ENCODE measurements around the gene AQP5.
A peak's percentile ranks its signal among the peaks of the same experiment; 100 is the strongest.
"Not testable (repeated sequence)": the region's sequence is repeated elsewhere in the genome, so short reads cannot be mapped to it uniquely, and the experiment has no call there.

AQP5 gene

DNA sequence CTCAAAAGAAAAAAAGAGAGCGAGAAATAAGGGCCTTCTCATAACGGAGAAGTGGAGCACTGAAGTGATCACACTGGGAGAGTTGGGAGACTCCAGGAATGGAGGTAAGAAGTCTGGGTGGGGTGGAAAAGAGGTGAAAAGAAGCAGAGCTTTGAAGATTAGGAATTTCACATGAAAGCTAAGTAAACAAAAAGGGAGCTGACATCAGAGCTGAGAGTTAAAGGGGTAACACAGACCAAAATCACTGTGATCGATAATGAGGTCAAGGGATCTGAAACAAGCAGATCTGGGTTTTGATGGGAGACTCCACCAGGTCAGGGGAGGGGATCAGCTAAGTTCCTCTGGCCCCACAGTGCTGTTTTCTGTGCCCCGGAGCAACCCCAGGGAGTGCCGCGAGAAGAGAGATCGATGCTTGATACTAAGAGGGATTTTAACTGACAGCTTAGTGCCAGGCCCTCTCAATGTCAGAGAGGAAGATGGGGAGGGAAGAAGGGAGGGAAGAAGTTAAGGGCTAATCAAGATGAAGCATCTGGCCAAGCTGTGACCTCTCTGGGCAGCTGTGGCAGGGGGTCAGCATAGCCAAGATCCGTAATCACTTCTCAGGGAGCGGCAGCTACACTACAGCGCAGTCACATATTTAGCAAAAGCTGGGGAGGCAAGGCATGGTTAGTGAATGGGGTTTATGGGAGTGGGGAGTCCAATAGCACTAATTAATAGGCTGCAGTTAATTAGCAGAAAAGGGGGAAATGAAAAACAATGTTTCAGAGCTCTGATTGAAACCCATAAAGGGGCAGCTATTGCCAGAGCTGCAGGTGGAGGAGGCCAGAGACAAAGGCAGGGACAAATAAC, 19.1 kb downstream of the AQP5 start:
- DNase-seq, result no peak

DNA sequence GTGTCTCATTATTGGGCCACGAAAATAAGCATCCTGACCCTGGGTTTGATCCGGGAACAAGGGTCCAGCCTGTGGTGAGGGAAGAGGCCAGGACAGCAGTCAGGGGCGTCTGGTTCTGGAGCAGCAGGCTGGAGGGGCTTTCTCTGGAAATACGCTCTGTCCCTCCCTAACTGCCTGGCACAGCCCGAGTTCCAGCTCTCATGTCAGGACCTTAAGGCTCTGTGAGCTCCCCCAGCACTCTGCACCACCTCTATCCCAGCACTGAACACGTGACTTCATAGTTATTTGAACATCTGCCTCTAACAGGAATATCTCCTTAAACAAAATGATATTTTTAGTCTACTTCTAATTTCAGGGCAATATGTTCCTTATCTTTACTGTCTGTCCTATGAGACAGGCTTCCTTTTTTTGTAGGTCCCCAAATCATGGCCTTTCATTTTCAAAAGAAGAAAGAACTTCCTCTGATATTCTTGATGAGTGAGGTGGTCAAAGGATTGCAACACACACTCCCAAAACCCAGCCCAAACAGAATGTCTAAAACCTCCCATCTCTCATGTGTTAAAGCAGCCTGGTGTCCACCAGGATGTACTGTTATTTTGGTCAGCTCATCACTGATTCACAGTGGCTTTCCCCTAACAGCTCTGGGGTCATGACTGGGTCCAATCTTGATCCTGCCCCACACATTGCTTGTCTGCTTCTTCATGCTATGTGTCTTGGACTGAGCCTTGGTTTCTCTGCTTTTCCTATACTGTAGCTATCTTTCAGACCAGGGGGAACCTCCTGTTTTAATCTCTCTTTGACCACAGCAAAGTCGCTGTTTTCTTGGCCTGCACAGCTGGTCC, 20.8 kb downstream of the AQP5 start:
- no peak for DNase-seq

DNA sequence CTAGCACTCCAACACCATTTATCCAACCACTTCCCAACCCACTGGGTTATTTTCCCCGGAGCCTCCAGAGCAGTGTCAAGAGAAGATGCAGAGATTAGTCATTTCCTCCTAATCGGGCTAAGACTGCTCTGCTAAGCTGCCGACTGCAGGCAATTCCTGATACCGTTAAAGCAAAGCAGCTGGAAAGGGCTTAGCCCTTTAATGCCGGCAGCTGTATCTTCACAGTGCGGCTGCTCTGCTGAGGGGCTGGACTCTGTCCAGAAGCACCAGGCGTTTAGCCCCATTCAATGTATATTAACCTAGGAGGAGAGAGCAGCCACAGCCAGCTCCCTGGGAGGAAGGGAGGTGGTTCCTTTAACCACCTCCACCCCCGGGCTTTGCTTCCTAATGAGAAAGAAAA, 22.2 kb downstream of the AQP5 start:
- DNase-seq, result no peak

DNA sequence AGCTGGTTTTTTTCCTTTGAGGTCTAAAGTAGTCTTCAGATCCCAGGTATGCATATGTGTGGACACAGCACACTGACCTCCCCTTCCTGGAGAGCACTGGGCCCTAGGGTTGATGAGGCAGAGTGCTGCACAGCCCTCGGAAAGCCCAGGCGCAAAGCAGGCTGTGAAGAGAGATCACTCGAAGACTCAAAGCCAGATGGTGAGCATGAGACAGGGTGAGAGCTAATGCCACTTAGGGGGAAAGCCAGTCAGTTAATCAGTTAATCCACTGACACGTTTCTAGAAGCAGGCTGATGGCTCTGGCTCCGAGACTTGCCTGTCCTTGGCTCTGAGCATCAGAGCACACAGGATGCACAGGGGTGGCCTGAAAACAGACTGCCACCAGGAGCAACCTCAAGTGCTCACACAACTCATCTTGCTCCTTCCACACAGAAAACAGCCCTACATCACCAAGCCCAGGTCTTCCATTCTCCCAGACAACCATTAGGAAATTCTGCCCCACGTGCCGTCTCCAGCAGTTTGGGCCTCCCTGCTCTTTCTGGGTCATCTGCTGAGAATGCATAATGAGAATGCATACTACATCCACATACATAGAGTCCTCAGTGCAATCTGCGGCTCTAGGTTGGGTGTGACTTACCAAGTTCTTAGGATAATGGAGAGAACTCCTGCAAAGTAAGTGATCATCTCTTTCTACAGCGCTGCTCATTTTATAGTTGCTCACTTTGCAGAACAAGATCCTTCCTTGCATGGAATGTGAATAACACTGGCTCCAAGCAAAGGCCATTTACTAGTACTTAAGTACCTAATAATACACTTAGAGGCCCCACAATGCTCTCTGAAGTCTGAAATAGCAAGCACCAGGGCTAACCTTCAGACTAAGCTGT, 23.0 kb downstream of the AQP5 start:
- DNase-seq, result no peak

DNA sequence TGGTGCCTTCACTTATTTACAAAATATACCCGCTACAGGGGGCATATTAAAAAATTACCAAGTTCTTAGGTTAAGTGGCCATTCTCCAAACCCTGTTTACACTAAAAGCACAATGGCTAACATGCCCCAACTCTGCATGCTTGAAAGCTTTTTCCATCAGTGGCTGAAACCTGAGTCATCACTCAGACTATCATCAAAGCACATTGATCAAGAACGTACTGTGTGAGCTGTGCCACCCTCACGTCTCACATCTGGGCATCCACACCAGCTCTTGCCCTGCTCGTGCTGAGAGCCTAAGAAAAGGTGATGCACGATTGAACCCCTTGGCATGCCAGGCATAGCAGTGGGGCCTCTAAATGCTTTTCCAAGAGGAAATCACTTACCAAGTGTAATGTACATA, 24.3 kb downstream of the AQP5 start:
- DNase-seq, result no peak

DNA sequence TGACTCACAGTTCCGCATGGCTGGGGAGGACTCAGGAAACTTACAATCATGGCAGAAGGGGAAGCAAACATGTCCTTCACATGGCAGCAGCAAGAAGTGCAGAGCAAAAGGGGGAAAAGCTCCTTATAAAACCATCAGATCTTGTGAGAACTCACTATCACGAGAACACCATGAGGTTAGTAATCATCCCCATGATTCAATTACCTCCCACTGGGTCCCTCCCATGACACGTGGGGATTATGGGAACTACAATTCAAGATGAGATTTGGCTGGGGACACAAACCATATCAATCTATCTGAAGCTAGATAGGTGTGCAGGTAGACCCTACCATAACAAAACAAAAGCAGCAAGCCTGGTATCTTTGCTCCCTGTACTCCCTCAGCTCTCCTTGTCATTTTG, 24.8 kb downstream of the AQP5 start:
- not testable (repeated sequence) for DNase-seq

DNA sequence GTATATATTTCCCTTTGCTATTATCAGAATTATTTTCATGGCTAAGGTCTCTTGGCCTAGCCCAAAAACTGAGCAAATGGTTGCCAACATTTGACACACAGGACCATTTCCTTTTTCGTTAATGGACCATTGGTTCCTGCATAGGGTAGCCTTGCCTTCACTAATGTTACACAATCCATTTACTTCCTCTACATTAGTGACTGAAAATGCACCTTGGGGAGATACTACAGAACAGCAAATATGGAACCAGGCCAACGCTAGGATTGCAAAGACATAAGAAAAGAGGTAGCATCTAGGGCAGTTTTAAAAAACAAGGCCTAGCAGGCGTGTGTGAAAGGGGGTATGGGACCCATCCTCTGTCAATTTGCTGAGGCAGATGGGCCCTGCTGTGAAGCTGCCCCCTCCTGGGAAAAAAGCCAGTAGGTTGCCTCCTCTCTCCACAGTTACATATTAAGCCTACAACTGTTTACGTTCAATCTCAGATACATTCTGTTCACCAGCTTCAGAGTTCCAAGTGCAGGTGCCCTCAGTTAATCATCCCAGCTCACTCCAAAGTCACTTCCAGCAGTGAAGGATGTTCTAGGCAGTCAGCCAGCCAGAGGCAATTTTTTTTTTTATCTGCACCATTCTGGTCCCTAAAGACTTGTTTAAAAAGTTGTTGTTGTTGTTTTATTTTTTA, 26.1 kb downstream of the AQP5 start:
- DNase-seq, result no peak

DNA sequence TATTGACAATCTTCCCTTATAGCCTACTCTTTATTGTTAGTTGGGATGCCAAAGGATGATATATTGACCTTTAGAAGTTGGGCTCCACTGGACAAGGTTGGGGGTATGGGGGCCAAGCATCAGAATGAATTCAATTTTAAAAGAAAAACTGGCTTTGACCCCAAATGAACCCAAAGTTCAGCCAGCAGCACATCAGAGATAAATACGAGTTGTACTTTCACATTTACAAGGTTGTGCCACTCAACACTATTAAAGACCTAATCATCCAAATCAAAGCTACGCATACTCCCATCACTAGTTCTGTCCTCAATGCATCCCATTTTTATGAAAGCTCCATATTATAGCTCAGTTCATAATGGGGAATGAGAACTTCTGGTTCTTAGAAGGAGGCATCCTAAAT, 27.7 kb downstream of the AQP5 start:
- not testable (repeated sequence) for DNase-seq

DNA sequence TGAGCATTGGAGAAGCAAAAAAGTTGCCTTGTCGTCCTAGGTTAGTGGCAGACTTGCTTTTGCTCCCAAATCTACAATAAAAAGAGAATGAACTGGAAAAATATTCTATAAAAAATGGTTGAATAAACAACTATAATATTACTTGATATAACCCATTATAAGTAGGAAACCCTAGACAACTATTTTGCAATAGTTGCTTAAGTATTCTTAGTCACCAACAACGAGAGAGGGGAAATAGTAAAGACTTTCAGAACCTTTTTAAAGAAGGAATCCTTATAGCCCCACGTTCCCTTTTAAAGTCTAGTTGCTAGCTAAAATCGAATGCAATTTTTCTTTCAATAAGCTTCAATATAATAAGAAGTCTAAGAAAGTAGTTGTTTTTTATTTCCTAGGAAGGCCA, 28.6 kb downstream of the AQP5 start:
- DNase-seq, result no peak

DNA sequence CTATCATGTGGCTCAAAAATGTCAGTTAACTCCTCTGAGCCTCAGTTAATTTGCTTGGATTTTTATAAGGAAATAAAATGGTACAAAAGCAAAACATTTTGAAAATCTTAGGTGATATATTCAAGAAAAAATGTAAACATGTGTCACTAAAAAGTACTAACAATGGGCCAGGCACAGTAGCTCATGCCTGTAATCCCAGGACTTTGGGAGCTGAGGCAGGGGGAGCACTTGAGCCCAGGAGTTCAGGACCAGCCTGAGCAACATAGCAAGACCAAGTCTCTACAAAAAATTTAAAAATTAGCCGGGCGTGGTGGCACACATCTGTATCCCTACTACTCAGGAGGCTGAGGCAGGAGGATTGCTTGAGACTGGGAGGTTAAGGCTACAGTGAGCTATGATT, 36.8 kb downstream of the AQP5 start:
- no peak for DNase-seq

DNA sequence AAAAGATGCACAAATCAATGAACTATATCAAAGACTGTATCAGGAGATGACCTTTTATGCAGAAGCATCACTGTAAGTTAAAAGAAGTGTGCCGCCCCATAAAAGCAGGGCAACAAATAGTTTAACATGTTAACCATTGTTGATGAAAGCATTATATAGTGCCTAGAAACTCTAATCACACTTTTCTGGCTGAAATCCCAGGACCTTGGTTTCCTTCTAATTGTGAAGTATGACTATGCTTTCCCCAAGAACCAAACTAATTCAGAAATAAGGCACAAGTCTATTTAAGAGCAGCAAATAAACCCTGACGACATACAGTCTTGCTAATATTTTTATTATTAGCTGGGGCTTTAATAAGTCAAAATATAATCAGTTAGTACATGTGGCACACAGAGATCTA, 41.9 kb downstream of the AQP5 start:
- no peak for DNase-seq

DNA sequence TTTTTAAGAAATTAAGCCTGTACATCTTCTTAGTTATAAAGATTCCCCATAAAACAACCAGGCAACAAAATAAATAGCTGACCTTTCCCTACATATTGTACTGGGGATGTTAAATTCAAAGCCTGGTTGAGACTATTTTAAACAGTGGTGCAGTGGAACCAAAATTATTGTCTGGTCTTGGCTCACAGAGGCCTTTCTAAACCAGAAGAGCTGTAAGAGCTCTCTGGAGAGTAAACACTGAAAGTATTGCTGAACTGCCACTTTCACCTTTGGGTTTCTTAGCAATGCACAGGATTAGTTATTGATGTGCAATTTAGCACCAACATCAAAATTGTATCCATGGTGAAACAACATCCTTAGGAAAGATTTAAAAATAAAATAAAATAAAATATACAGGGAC, 43.0 kb downstream of the AQP5 start:
- no peak for DNase-seq

DNA sequence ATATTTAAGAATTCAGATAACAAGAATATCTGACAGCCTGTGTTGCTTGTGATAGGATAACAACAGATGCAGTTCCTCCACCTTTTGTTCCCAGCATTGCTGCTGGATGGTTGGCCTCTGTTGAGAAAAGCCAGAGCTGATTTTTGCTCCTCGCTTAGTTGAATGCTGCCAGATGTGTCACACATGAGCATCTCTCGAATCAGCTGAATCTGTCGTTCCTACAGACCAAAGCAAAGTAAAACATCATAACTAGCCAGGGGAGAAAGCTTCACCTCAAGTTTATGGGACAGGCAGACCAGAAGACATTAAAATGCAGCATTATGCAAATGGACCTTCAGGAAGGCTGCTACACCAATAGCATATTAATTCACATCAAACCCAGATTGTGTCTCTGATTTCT, 43.5 kb downstream of the AQP5 start:
- DNase-seq, result no peak

DNA sequence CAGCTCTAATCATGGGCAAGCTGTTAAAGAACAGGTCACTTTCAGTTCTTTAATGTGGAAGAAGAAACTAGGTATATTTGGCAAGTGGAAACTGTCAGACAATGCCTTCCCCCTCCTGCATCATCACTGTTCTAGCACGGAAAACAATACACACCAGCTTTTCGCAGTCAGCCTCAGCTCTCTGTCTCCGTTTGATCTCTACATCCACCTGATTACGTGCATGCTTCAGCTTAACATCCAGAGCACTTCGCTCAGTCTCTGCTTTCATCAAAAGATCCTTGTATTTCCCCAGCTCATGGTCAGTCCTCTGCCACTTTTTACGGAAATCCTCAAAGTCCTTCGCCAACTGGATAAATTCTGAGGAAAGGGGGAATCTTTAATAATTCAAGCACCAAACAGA, 44.6 kb downstream of the AQP5 start:
- DNase-seq, result no peak

DNA sequence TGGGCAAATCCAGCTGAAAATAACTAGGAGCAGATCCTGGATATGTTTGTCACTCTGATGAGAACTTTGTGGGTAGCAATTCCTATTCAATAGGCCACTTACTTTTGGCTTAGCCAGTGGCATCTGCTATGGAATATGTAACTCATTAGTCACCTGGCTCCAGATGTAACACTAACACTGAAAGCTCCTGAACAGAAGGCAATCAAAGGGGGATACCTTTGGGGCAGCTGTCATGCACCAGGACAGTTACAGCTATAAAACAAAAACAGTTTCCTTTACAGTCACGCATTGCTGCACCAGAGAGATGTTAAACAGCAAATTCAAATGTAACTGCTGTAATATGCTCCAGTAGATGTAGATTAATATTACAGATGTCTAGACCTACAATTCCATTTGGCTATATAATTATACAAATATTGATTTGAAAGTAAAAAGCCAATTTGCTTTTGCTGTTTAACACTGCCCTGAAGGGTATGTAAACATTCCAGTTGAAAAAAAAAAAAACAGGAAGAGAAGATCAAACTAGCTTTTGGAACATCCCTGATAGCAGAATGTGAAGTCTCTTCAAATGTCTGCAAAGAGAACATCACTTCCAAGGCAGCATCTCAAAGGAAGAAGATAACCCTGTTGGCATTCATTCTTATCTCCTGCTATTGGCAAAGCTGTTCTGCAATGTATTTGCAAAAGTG, 45.2 kb downstream of the AQP5 start:
- no peak for DNase-seq

DNA sequence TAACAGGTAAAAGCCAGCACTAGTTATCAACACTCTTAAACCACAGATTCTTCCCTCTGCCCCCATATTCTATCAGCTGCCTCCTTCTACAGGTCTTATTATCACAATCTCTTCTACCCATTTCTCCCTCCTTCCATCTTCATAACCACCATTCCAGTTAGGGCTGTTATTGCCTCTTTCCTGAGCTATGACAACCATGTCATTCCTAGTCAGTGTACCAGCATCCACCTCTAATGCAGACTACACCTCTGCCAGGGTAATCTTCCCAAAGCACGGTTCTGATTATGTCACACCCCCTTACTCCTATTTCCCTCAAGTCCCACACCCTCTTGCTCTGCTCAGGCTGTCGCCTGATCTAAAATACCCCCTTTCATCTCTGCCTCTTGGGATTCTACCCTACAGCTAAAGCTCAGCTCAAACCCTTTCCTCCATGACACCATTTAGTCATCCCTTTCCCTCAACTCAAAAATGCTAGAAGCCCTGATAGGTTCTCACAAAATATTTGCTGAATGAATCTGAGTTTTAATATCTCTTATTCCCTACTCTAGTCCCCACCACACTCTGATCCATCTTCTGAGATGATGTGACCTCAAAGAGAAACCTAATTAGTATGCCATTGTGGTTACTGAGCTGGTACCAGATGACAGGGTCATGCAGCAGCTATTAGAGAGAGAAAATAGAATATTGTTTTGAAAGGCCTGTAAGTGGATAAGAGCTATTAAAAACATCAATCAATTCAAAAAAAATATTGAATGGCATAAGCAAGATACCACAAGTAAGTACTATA, 51.9 kb downstream of the AQP5 start:
- DNase-seq, result peak in 1 of 5 experiments; percentile 42

DNA sequence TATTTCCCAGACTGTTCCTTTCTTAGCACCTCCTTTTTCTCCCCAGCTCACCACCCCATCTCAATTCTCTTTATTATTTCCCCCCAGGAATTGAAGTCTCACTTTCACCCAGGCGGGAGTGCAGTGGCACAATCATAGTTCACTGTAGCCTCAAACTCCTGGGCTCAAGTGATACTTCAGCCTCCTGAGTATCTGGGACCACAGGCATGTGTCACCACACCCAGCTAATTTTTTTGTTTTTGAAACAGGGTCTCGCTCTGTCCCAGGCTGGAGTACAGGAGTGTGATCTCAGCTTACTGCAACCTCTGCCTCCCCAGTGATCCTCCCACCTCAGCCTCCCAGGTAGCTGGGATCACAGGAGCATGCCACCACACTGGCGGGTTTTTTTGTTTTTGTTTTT, 52.7 kb downstream of the AQP5 start:
- no peak for DNase-seq
